ENCODE measurements around the gene UNC50. TPM values are rescaled to one million over a fixed set of nuclear protein-coding genes. Genes with fewer than 3 reads are reported as not detected.

UNC50 gene
- total and polyA plus RNA-seq, 4 donors: 22.2 to 37.9 (median 29.8) TPM

- H3K4me3 ChIP-seq (ENCODE audit: low read depth in 1 of 3, low read length in 3 of 3): no peak overlapping the region
- TF ChIP-seq YY1 (IDR thresholded peaks at IDR 0.05) (no peak), HNF4G (IDR thresholded peaks at IDR 0.05) (no peak), RXRA (IDR thresholded peaks at IDR 0.05) (no peak), EGR1 (IDR thresholded peaks at IDR 0.05; ENCODE audit: low read depth in 2 of 2) (no peak), JUND (IDR thresholded peaks at IDR 0.05) (no peak), FOXA1 (IDR thresholded peaks at IDR 0.05) (no peak), GABPA (IDR thresholded peaks at IDR 0.05 in 1 of 2, conservative IDR thresholded peaks at IDR 0.05 in 1 of 2) (no peak), REST (IDR thresholded peaks at IDR 0.05) (no peak), CTCF (IDR thresholded peaks at IDR 0.05; ENCODE audit: low read depth, low read length, missing input control) (no peak), TAF1 (conservative IDR thresholded peaks at IDR 0.05) (no peak), HNF4A (conservative IDR thresholded peaks at IDR 0.05) (no peak)
- TF ChIP-seq, protein P1, sequence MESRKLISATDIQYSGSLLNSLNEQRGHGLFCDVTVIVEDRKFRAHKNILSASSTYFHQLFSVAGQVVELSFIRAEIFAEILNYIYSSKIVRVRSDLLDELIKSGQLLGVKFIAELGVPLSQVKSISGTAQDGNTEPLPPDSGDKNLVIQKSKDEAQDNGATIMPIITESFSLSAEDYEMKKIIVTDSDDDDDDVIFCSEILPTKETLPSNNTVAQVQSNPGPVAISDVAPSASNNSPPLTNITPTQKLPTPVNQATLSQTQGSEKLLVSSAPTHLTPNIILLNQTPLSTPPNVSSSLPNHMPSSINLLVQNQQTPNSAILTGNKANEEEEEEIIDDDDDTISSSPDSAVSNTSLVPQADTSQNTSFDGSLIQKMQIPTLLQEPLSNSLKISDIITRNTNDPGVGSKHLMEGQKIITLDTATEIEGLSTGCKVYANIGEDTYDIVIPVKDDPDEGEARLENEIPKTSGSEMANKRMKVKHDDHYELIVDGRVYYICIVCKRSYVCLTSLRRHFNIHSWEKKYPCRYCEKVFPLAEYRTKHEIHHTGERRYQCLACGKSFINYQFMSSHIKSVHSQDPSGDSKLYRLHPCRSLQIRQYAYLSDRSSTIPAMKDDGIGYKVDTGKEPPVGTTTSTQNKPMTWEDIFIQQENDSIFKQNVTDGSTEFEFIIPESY (IDR thresholded peaks at IDR 0.05): no peak
- DNase-seq (ENCODE audit: low spot score): no peak
- H3K9me3 ChIP-seq (ENCODE audit: control insufficient read depth in 4 of 4, low read length in 3 of 4): no peaks in the 10 kb centered on the region
- no peak overlapping the region for H3K27ac ChIP-seq (ENCODE audit: low read depth in 1 of 2, low read length in 2 of 2)
- no peaks in the 10 kb centered on the region for H3K27me3 ChIP-seq (ENCODE audit: control insufficient read depth in 4 of 4, insufficient read depth in 4 of 4, low read length in 3 of 4)
- 88% methylated on average over 12 of the region's 12 CpGs for WGBS
- no peak overlapping the region for H3K9ac ChIP-seq (ENCODE audit: low read depth in 1 of 2, low read length in 2 of 2)
- H3K4me1 ChIP-seq (ENCODE audit: control insufficient read depth in 4 of 4, insufficient read depth in 4 of 4, low read length in 3 of 4): no peaks in the 10 kb centered on the region
- peaks cover 0 to 2% (median 0%) of the 10 kb centered on the region in 4 donors for H3K36me3 ChIP-seq (ENCODE audit: control insufficient read depth in 4 of 4, insufficient read depth in 3 of 4, low read depth in 1 of 4, low read length in 3 of 4)
These were observed 55.2 kb downstream of the UNC50 start for GRCh38 chr2:98663511-98664090.

GRCh38 chr2:98664323-98664722, 55.9 kb downstream of the UNC50 start:
- no peaks in the 10 kb centered on the region for H3K9me3 ChIP-seq (ENCODE audit: control insufficient read depth in 4 of 4, low read length in 3 of 4)
- peaks cover 0 to 2% (median 0%) of the 10 kb centered on the region in 4 donors for H3K36me3 ChIP-seq (ENCODE audit: control insufficient read depth in 4 of 4, insufficient read depth in 3 of 4, low read depth in 1 of 4, low read length in 3 of 4)
- TF ChIP-seq GABPA (IDR thresholded peaks at IDR 0.05 in 1 of 2, conservative IDR thresholded peaks at IDR 0.05 in 1 of 2) (no peak), CTCF (IDR thresholded peaks at IDR 0.05; ENCODE audit: low read depth, low read length, missing input control) (no peak), MAX (IDR thresholded peaks at IDR 0.05) (no peak), HNF4A (conservative IDR thresholded peaks at IDR 0.05) (no peak), RAD21 (IDR thresholded peaks at IDR 0.05) (no peak), NR2F2 (IDR thresholded peaks at IDR 0.05) (no peak), REST (IDR thresholded peaks at IDR 0.05) (no peak), JUND (IDR thresholded peaks at IDR 0.05) (no peak), YY1 (IDR thresholded peaks at IDR 0.05) (no peak)
- TF ChIP-seq, protein P2, sequence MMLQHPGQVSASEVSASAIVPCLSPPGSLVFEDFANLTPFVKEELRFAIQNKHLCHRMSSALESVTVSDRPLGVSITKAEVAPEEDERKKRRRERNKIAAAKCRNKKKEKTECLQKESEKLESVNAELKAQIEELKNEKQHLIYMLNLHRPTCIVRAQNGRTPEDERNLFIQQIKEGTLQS (IDR thresholded peaks at IDR 0.05): no peak

More at GRCh38 chr2:98664323-98664722, 55.9 kb downstream of the UNC50 start:
- no peak overlapping the region for H3K27ac ChIP-seq (ENCODE audit: low read depth in 1 of 2, low read length in 2 of 2)
- no peak overlapping the region for H3K4me3 ChIP-seq (ENCODE audit: low read depth in 1 of 3, low read length in 3 of 3)
- H3K9ac ChIP-seq (ENCODE audit: low read depth in 1 of 2, low read length in 2 of 2): no peak overlapping the region
- no peaks in the 10 kb centered on the region for H3K27me3 ChIP-seq (ENCODE audit: control insufficient read depth in 4 of 4, insufficient read depth in 4 of 4, low read length in 3 of 4)
- DNase-seq (ENCODE audit: low spot score): no peak
- 91% methylated on average over 3 of the region's 3 CpGs for WGBS
- no peaks in the 10 kb centered on the region for H3K4me1 ChIP-seq (ENCODE audit: control insufficient read depth in 4 of 4, insufficient read depth in 4 of 4, low read length in 3 of 4)
